Stimulated activated CD4-positive, alpha-beta T cell treated with anti-CD3 and anti-CD28 coated beads, Interleukin-4, amount 100 ng/mL, for 4 hours (primary cell): ENCODE results near the gene TFE3.
"Not testable (repeated sequence)": the region's sequence is repeated elsewhere in the genome, so short reads cannot be mapped to it uniquely, and the experiment has no call there.

Source experiments
- DNase-seq, 2 experiments: peaks; one replicate each; pipeline ENCODE4 v3.0.0-alpha.2; 2020

TFE3 gene

DNA sequence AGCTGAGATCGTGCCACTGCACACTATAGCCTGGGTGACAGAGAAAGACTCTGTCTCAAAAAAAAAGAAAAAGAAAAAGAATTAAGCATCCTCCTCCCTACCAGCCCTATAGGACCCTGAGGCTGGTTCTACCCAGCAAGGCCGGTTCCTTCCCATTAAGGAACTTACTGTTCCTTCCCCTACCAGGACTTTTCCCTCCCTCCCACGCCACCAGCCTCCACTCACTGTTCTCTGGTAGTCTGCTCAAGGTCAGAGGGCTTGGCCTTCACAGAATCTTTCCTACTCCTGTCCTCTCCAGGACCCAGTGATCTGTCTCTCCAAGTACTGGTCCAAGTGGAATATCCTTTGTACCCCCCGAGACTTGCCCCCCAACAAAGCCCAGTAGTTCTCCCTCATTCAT lies 42.5 kb downstream of the TFE3 start:
- no peak for DNase-seq

DNA sequence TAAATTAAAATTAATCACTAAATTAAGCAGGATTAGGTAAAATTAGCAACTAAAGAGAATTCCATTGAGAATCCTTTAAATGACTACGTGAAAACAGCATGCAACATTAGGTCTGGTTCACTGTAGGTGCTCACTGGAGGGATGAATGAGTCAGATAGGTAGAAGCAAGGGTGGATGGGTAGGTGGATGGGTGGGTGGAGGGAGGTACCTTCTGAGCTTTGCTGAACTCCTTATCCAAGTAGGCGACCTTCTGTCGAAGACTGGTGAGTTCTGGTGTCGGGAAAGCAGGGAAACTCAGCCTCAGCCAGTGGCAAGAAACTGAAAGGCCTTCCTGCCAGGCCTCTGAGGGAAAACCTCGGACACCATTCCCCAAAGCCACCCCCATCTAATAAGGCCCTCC lies 44.1 kb downstream of the TFE3 start:
- DNase-seq, result peak in 1 of 2 experiments; percentile 39

DNA sequence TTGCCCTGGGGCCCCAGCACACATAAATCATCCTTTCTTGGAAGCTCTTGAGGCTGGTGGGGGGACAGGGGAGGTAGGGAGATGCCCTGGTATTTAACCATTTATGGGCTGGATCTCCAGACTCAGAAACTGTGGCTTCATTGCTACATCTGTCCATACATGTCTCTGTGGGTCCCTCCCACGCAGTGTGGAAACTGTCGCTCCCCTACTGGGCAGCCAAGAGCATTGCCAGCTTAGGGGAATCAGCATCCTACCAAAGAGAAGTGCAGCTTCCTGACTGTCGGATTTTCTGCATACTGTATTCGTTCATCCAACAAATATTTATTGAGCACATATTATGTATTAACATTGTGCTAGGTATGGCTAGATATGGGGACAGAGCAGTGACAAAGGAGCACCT lies 44.8 kb downstream of the TFE3 start:
- no peak for DNase-seq

DNA sequence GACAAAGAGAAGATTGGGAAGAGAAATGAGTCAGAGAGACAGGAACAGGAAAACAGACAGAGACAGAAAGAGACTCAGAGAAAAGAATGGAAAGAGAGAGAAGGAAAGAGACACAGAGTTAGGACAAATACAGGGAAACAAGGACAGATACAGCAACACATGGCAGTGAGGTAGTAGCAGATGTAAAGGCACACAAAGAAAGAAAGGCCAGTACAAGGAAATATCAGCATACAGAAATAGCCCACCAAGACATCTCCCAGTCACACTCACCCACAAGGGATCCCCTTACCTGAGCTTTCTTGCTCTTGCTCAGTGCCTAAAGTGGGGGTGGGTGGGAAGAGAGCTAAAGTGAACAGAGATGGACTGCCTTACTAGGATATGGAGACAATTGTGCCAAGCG lies 45.3 kb downstream of the TFE3 start:
- DNase-seq, result no peak

DNA sequence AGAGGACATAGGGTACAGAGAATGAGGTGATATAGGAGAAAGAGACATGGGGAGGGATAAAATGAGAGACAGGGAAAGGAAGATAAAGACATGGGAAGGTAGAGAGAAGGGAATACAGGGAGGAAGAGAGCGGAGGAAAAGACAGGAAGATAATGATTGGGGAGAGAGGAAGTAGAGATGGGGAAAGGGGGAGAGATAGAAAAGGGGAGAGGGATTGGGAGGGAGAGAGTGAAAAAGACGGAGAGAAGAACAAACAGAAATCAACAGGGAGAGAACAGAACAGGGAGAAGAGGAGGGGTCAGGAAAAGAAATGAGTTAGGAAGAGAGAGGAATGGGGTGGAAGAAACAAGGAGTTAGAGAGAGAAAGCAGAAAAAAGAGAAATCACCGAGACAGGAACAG lies 45.7 kb downstream of the TFE3 start:
- DNase-seq, result no peak

DNA sequence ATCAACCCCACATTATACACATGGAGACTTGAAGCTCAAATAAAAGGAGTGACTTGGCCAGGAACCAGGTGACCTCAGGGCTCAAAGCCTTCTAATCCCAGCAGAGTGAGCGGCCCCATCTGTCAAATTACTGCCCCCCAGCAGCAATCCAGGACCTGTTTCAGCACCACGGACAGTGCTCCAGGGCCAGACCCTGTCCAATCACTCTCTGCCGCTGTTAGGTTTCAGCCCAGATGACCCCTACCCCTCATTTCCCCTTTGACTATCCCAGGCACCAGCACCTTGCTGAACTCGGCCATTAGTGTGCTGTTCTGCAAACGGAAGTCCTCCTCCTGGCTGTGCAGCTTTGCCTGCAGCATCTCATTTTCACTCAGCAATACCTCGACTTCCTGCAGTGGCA lies 46.2 kb downstream of the TFE3 start:
- no peak for DNase-seq

DNA sequence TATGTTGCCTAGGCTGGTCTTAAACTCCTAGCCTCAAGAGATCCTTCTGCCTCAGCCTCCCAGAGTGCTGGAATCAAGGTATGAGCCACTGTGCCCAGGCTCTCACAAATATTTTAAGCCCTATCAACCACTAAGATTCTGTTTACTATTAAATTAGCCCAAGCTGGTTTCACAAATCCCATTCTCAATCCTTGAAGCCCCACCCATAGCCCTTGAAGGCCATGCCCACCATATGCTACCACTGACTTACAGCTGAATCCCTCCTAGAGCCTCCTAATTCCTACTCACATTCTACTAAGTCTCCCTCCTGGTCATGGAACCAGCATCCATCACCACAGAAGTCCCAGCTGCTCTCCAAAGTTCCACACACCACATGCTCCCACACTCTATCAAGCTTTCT lies 50.8 kb downstream of the TFE3 start:
- no peak for DNase-seq

DNA sequence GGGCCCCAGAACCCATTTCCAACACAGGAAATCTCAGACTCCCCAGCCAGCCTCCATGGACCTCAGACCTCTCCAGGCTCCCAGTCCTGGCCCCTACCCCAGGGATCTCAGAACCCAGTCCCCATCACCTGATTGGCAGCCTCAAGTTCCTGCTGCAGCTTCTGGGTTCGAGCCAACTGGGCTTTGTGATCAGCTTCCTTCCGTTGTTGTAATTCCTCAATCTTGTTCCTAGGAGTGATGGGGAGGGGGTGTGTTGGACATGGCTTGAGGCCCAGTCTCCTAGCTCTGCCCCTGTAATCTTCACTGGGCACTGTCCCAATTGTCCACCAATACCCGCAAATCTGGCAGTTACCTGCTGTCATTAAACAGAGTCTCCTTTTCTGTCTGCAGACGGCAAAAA lies 53.7 kb downstream of the TFE3 start:
- DNase-seq, result no peak

DNA sequence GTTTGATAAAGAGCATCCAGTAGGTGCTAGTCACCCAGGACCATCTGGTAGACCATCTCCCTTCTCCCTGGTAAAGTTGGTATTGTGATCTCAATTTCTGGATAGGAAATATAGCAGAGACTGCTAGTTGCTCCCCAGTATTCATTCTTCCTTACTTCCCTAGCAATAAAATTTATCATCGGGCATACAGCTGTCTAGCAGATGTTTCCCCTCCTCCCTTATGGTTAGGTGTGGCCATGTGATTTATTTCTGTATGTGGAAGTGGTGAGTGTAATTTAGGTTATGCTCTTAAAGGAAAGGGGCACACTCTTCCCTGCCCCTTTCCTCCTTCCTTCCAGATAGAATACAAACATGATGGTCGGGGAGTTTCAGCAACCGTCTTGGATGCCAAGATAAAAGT lies 59.3 kb downstream of the TFE3 start:
- DNase-seq, result no peak

DNA sequence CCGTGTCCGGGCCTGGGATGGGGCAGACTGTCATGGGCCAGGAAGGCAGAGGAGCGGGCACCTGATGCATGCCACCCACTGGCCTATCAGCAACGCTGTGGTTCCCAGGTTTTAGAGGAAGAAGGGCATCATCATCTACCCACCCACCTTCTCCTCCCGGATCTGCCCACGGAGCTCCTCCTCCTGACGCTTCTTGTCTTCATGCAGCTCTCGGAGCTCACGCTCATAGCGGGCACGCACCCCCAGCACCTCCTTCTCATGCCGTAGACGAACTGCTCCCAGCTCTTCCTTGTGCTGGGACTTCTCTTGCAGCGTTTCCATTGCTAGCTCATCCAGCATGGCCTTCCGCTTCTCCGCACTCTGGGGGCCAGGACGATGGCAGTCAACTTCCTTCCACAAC lies 60.1 kb downstream of the TFE3 start:
- DNase-seq, result no peak

DNA sequence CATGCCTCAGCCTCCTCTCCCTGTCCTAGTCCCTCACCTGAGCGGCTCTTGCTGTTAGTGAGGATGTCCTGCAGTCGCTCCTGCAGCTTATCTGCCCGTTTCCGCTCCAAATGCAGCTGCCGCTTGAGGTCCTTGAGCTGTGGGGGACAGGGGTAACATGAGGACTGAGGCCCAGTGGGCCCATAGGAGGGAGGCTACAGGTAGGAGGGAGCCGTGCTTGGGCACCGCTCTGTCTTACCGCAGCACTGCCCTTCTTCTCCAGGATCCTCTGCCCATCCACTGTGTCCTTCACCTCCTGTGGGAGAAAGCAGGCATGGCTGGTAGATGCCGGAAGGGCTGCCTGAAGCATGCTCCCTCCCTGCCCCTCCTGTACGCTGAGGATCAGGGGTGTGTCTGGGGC lies 62.0 kb downstream of the TFE3 start:
- no peak for DNase-seq

DNA sequence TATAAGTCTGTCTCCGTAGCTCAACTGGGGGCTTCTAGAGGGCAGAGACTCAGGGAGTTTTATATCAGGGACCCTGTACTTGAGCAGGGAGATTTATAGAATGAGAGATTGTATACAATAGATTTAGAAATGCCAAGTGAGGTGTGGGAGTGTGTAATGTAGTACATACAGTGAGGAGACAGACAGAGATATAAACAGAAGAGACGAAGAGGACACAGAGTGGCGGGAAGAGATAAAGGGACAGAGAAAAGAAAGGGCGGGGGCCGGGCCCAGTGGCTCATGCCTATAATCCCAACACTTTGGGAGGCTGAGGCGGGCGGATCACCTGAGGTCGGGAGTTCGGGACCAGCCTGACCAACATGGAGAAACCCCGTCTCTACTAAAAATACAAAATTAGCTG lies 62.8 kb downstream of the TFE3 start:
- DNase-seq, result not testable (repeated sequence)
